ENCODE measurements around the gene KMT5B. TPM values are rescaled to one million over a fixed set of nuclear protein-coding genes. Genes with fewer than 3 reads are reported as not detected.

KMT5B gene
- total RNA-seq, 2 experiments from 2014 or later, result 29.2 to 32.2 TPM

Other genes starting within 250 kb of the KMT5B start
- 10 to 100 TPM; 35.1 to 42.6 TPM for gene UNC93B1, start 209.2 kb downstream of the KMT5B start, total RNA-seq
- gene ALDH3B1, start 203.0 kb downstream of the KMT5B start, total RNA-seq, result under 1 TPM; 0.45 to 0.61 TPM
- gene NDUFS8, start 182.6 kb downstream of the KMT5B start, total RNA-seq, result 100 to 1,000 TPM; 117 to 128 TPM
- 100 to 1,000 TPM; 297 to 308 TPM for gene TCIRG1, start 174.3 kb downstream of the KMT5B start, total RNA-seq
- 1 to 10 TPM; 8.1 to 9.2 TPM for gene CHKA, start 91.9 kb downstream of the KMT5B start, total RNA-seq
- gene C11orf24, start 58.7 kb upstream of the KMT5B start, total RNA-seq, result 10 to 100 TPM; 23.1 to 23.5 TPM
- gene LRP5, start 99.3 kb upstream of the KMT5B start, total RNA-seq, result 10 to 100 TPM; 22.3 to 23.3 TPM
- 100 to 1,000 TPM; 117 to 118 TPM for gene PPP6R3, start 247.5 kb upstream of the KMT5B start, total RNA-seq